Skeletal muscle tissue (tissue), 4 donors: Measurements from ENCODE around the gene ABHD17B. TPM values are rescaled to one million over a fixed set of nuclear protein-coding genes. Genes with fewer than 3 reads are reported as not detected.

ENCODE experiments used
- H3K27ac ChIP-seq: one replicate; pipeline ENCODE4 v1.7.0; 2013; ENCODE audit warnings: mild to moderate bottlenecking, low read depth, low read length, inconsistent platforms
- H3K27me3 ChIP-seq, 3 donors: one replicate each; pipeline ENCODE4 v1.7.0; 2013; ENCODE audit warnings: low read length in 3 of 3; ENCODE audit not compliant: control insufficient read depth in 3 of 3, insufficient read depth in 3 of 3
- H3K36me3 ChIP-seq, 3 donors: one replicate each; pipeline ENCODE4 v1.7.0; 2013; ENCODE audit warnings: low read length in 3 of 3; ENCODE audit not compliant: control insufficient read depth in 3 of 3, insufficient read depth in 3 of 3
- H3K4me1 ChIP-seq, 3 donors: one replicate each; pipeline ENCODE4 v1.7.0; 2013; ENCODE audit warnings: low read length in 3 of 3, mild to moderate bottlenecking in 3 of 3; ENCODE audit not compliant: control insufficient read depth in 3 of 3, insufficient read depth in 3 of 3
- H3K4me3 ChIP-seq, 3 donors: one replicate each; pipeline ENCODE4 v1.7.0; 2013; ENCODE audit warnings: low read length in 3 of 3
- H3K9ac ChIP-seq, 3 donors: one replicate each; pipeline ENCODE4 v1.7.0; 2013; ENCODE audit warnings: low read length in 3 of 3, mild to moderate bottlenecking in 3 of 3, moderate library complexity in 2 of 3, low read depth in 1 of 3
- H3K9me3 ChIP-seq, 3 donors: one replicate each; pipeline ENCODE4 v1.7.0; 2013; ENCODE audit warnings: low read length in 3 of 3; ENCODE audit not compliant: control insufficient read depth in 3 of 3
- total RNA-seq: library from RNA; depleted of rRNA; stranded (reverse); fragments of >200 nt; gene quantifications from one replicate; pipeline ENCODE4 v1.2.3, GENCODE V29; 2014
- donor health status: Osteomylitis.

The ABHD17B gene
- total RNA-seq, 1 donor from 2014 or later: 57.4 TPM

DNA sequence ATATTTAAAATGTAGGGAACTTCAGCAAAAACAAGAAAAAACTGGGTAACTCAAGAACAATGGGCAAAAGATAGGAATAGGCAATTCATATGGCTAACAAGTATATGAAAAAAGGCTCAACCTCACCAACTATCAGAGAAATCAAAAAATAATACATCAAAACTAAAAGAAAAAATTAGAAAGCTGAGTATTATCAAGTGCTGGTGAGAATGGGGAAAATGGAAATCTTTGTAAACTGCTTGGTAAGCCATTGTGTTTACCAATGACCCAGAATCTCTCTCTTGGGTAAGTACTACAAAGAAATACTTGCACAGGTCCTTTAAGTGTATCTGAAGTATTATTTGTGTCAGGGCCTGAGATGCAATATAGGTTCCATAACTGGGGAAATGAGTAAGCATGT lies 27.0 kb downstream of the ABHD17B start:
- Histone ChIP-seq H3K36me3 (no peaks in the 10 kb centered on the region), H3K4me1 (no peaks in the 10 kb centered on the region), H3K27ac (no peak overlapping the region), H3K9me3 (no peaks in the 10 kb centered on the region), H3K9ac (no peak overlapping the region), H3K27me3 (no peaks in the 10 kb centered on the region), H3K4me3 (no peak overlapping the region)

GRCh38 chr9:71879644-71880174 lies 31.3 kb downstream of the ABHD17B start:
- Histone ChIP-seq H3K4me3 (no peak overlapping the region), H3K9ac (no peak overlapping the region), H3K9me3 (peaks cover 0 to 2% (median 0%) of the 10 kb centered on the region in 3 donors), H3K27ac (no peak overlapping the region), H3K36me3 (peaks cover 0 to 2% (median 0%) of the 10 kb centered on the region in 3 donors), H3K4me1 (peaks cover 3 to 6% (median 5%) of the 10 kb centered on the region in 3 donors), H3K27me3 (no peaks in the 10 kb centered on the region)

- H3K4me1 ChIP-seq: peaks cover 3 to 6% (median 5%) of the 10 kb centered on the region in 3 donors
- H3K4me3 ChIP-seq: no peak overlapping the region
- peaks cover 0 to 2% (median 0%) of the 10 kb centered on the region in 3 donors for H3K9me3 ChIP-seq
- no peak overlapping the region for H3K27ac ChIP-seq
- H3K36me3 ChIP-seq: peaks cover 0 to 4% (median 0%) of the 10 kb centered on the region in 3 donors
- H3K27me3 ChIP-seq: no peaks in the 10 kb centered on the region
- H3K9ac ChIP-seq: no peak overlapping the region
Observed at GRCh38 chr9:71878327-71879274, 32.4 kb downstream of the ABHD17B start.

- Histone ChIP-seq H3K27ac (no peak overlapping the region), H3K36me3 (peaks cover 0 to 4% (median 0%) of the 10 kb centered on the region in 3 donors), H3K4me1 (peaks cover 3 to 6% (median 5%) of the 10 kb centered on the region in 3 donors), H3K9ac (peak overlapping the region in 1 of 3 donors; percentile 15), H3K27me3 (no peaks in the 10 kb centered on the region), H3K9me3 (peaks cover 0 to 2% (median 0%) of the 10 kb centered on the region in 3 donors), H3K4me3 (peak overlapping the region in 1 of 3 donors; percentile 15)
Observed at GRCh38 chr9:71876829-71877228, 34.2 kb downstream of the ABHD17B start.

DNA sequence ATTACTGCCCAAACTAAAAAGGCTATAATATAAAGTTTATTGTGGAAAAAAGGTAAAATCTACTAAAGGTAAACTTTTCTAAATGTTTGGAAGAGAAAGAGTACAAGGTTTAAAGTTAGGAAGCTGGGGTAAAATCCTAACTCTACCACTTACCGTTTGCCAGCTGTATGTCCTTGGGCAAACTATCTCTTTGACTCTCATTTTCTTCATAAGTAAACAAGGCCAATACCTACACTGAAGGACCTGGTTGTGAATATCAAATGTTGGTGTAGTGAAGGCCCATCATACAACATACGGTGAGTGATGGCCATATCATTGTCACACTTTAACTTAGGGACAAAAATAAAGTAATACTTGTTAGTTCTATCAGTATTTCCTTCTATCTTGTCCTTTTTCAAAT lies 34.9 kb downstream of the ABHD17B start:
- Histone ChIP-seq H3K27me3 (no peaks in the 10 kb centered on the region), H3K27ac (no peak overlapping the region), H3K36me3 (peaks cover 0 to 4% (median 0%) of the 10 kb centered on the region in 3 donors), H3K9me3 (peaks cover 0 to 2% (median 0%) of the 10 kb centered on the region in 3 donors), H3K9ac (no peak overlapping the region), H3K4me1 (peaks cover 3 to 6% (median 5%) of the 10 kb centered on the region in 3 donors), H3K4me3 (no peak overlapping the region)

GRCh38 chr9:71875345-71875744 lies 35.6 kb downstream of the ABHD17B start:
- H3K27ac ChIP-seq: no peak overlapping the region
- H3K4me3 ChIP-seq: no peak overlapping the region
- peaks cover 0 to 2% (median 0%) of the 10 kb centered on the region in 3 donors for H3K9me3 ChIP-seq
- H3K4me1 ChIP-seq: peaks cover 3 to 6% (median 5%) of the 10 kb centered on the region in 3 donors
- no peaks in the 10 kb centered on the region for H3K27me3 ChIP-seq
- H3K9ac ChIP-seq: no peak overlapping the region
- peaks cover 0 to 4% (median 0%) of the 10 kb centered on the region in 3 donors for H3K36me3 ChIP-seq

- peaks cover 0 to 3% (median 2%) of the 10 kb centered on the region in 3 donors for H3K36me3 ChIP-seq
- no peaks in the 10 kb centered on the region for H3K27me3 ChIP-seq
- no peak overlapping the region for H3K4me3 ChIP-seq
- no peak overlapping the region for H3K9ac ChIP-seq
- no peaks in the 10 kb centered on the region for H3K4me1 ChIP-seq
- peaks cover 0 to 6% (median 0%) of the 10 kb centered on the region in 3 donors for H3K9me3 ChIP-seq
- no peak overlapping the region for H3K27ac ChIP-seq
Observed at GRCh38 chr9:71863631-71864030, 47.4 kb downstream of the ABHD17B start.

GRCh38 chr9:71861618-71862017 lies 49.4 kb downstream of the ABHD17B start:
- Histone ChIP-seq H3K9ac (no peak overlapping the region), H3K4me3 (no peak overlapping the region), H3K36me3 (no peaks in the 10 kb centered on the region), H3K4me1 (no peaks in the 10 kb centered on the region), H3K27me3 (no peaks in the 10 kb centered on the region), H3K27ac (no peak overlapping the region), H3K9me3 (peaks cover 0 to 6% (median 0%) of the 10 kb centered on the region in 3 donors)

GRCh38 chr9:71859939-71860338 lies 51.1 kb downstream of the ABHD17B start:
- Histone ChIP-seq H3K36me3 (no peaks in the 10 kb centered on the region), H3K4me3 (no peak overlapping the region), H3K27ac (no peak overlapping the region), H3K9me3 (peaks cover 0 to 6% (median 0%) of the 10 kb centered on the region in 3 donors), H3K4me1 (no peaks in the 10 kb centered on the region), H3K9ac (no peak overlapping the region), H3K27me3 (no peaks in the 10 kb centered on the region)

DNA sequence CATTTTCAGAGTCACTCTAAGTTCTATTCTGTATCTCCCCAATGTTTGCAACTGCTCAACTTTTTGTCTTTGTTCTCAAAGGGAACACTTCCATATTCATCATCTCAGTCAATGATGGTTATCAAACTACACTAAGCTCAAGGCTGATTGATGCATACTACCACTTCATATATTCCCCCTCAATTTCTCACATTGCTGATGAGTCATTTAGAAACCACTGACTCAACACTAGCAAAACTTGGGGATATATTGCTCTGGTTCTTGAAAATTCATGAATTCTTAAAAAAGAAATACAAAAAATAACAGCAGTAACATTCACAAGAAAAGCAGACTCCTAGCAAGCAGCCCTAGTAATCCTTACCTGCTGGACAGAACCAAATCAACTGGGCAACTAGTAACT lies 52.2 kb downstream of the ABHD17B start:
- Histone ChIP-seq H3K4me1 (no peaks in the 10 kb centered on the region), H3K27me3 (no peaks in the 10 kb centered on the region), H3K9ac (no peak overlapping the region), H3K36me3 (no peaks in the 10 kb centered on the region), H3K27ac (no peak overlapping the region), H3K9me3 (peaks cover 0 to 6% (median 0%) of the 10 kb centered on the region in 3 donors), H3K4me3 (no peak overlapping the region)
